GM21576 (cell line): ENCODE results near the gene STK16.
A peak's percentile ranks its signal among the peaks of the same experiment; 100 is the strongest.

Experiments
- ATAC-seq: cut with Tn5 transposase; IDR thresholded peaks from one replicate; pipeline ENCODE4 v1.9.1; 2021; ENCODE audit warnings: mild to moderate bottlenecking, moderate library complexity; ENCODE audit not compliant: unreplicated experiment

Gene STK16

GRCh38 chr2:219268294-219268693 is 23.0 kb downstream of the STK16 start:
- ATAC-seq: no peak

- no peak for ATAC-seq
These were observed 24.2 kb downstream of the STK16 start for GRCh38 chr2:219269362-219270054.

GRCh38 chr2:219270055-219270372 is 24.7 kb downstream of the STK16 start:
- no peak for ATAC-seq

- ATAC-seq: no peak
These were observed 25.7 kb downstream of the STK16 start for GRCh38 chr2:219271021-219271420.

GRCh38 chr2:219272356-219272755 is 27.1 kb downstream of the STK16 start:
- no peak for ATAC-seq

GRCh38 chr2:219272995-219273394 is 27.7 kb downstream of the STK16 start:
- ATAC-seq: no peak

- ATAC-seq: no peak
These were observed 28.7 kb downstream of the STK16 start for GRCh38 chr2:219273937-219274336.

- no peak for ATAC-seq
These were observed 29.2 kb downstream of the STK16 start for GRCh38 chr2:219274361-219274921.

GRCh38 chr2:219277703-219278654 is 32.7 kb downstream of the STK16 start:
- peak; percentile 27 for ATAC-seq

GRCh38 chr2:219278655-219279150 is 33.4 kb downstream of the STK16 start:
- no peak for ATAC-seq

GRCh38 chr2:219279151-219279915 is 34.1 kb downstream of the STK16 start, which contains the start of gene DNAJB2:
Gene DNAJB2 (plus strand): TSS chr2:219279366. CDS start chr2:219279834, 468 bp downstream.
- ATAC-seq: peak; percentile 79

GRCh38 chr2:219279916-219280516 is 34.7 kb downstream of the STK16 start:
- no peak for ATAC-seq

GRCh38 chr2:219280651-219281050 is 35.4 kb downstream of the STK16 start:
- no peak for ATAC-seq

GRCh38 chr2:219281588-219281987 is 36.3 kb downstream of the STK16 start:
- ATAC-seq: no peak

GRCh38 chr2:219282375-219282774 is 37.1 kb downstream of the STK16 start:
- ATAC-seq: no peak

- no peak for ATAC-seq
These were observed 37.8 kb downstream of the STK16 start for GRCh38 chr2:219282943-219283581.

- ATAC-seq: no peak
These were observed 39.5 kb downstream of the STK16 start for GRCh38 chr2:219284501-219285372.

- ATAC-seq: no peak
These were observed 40.1 kb downstream of the STK16 start for GRCh38 chr2:219285373-219285735.

GRCh38 chr2:219285894-219286425 is 40.7 kb downstream of the STK16 start:
- no peak for ATAC-seq
